Peyer's patch (tissue), 4 donors: ENCODE results near the gene WNT6.

Source experiments
- CTCF ChIP-seq, 6 experiments: fragments of 450-650 bp in 4 of 6; fragments of 200-600 bp in 2 of 6; sonication (generic) in 1 of 6; IDR thresholded peaks; one replicate each; pipeline ENCODE4 v1.5.1; 2017 to 2019; ENCODE audit warnings: antibody characterized with exemption in 6 of 6, mild to moderate bottlenecking in 3 of 6, moderate library complexity in 1 of 6
- POLR2A ChIP-seq, 2 donors: fragments of 450-650 bp; IDR thresholded peaks; one replicate each; pipeline ENCODE4 v1.5.1; 2017; ENCODE audit warnings: antibody characterized with exemption in 2 of 2, mild to moderate bottlenecking in 2 of 2, moderate library complexity in 2 of 2

GRCh38 chr2:218850796-218851195 lies 8.8 kb upstream of the WNT6 start:
- TF ChIP-seq CTCF (IDR thresholded peaks at IDR 0.05) (no peak), POLR2A (IDR thresholded peaks at IDR 0.05) (no peak)
